B cell (primary cell): Measurements from ENCODE around the gene SLC25A10. TPM values are rescaled to one million over a fixed set of nuclear protein-coding genes. Genes with fewer than 3 reads are reported as not detected.

Experiments used
- ATAC-seq: fragments of 200-7000 bp; cut with Tn5 transposase; one replicate; pipeline ENCODE4 v1.10.0; 2021; ENCODE audit warnings: low read depth, mild to moderate bottlenecking, moderate number of reproducible peaks, moderate library complexity
- CTCF ChIA-PET: fragments of 350-600 bp; sonication (Branson Sonifier 250); formaldehyde crosslinking; loops from one replicate; lab custom pipeline; 2021; ENCODE audit warnings: antibody characterized with exemption, inconsistent platforms; lab: Charles Lee
- POLR2A ChIA-PET: fragments of 350-600 bp; sonication (Branson Sonifier 250); formaldehyde crosslinking; loops from one replicate; lab custom pipeline; 2021; ENCODE audit warnings: antibody characterized with exemption; lab: Charles Lee
- DNase-seq: peaks from one replicate; pipeline ENCODE4 v3.0.0; 2013
- H2AFZ ChIP-seq: 2 replicates; pipeline ENCODE4 v1.6.1; 2012; ENCODE audit warnings: mild to moderate bottlenecking, low read depth, low read length; ENCODE audit not compliant: insufficient read depth, poor library complexity, severe bottlenecking
- H3K27ac ChIP-seq, 2 donors: 1 replicate in 1 of 2; 2 replicates in 1 of 2; pipeline ENCODE4 v1.5.1; 2012 to 2013; ENCODE audit warnings: low read length in 2 of 2, mild to moderate bottlenecking in 2 of 2, moderate library complexity in 1 of 2
- H3K27me3 ChIP-seq, 4 experiments: fragments of 200-600 bp in 1 of 4; sonication (generic) in 1 of 4; replicated peaks in 1 of 4; 1 replicate in 2 of 4; 2 replicates in 2 of 4; pipeline versions ENCODE4 v1.6.1 to v1.7.0; 2013 to 2016; ENCODE audit warnings: low read length in 3 of 4, mild to moderate bottlenecking in 2 of 4, mixed read lengths in 1 of 4, moderate library complexity in 1 of 4; ENCODE audit not compliant: insufficient read depth in 4 of 4, control insufficient read depth in 3 of 4; ENCODE audit errors: control extremely low read depth in 1 of 4
- H3K36me3 ChIP-seq, 2 experiments: replicated peaks in 1 of 2; 1 replicate in 1 of 2; 2 replicates in 1 of 2; pipeline versions ENCODE4 v1.6.1 to v1.7.1; 2013; ENCODE audit warnings: low read length in 1 of 2; ENCODE audit not compliant: insufficient read depth in 2 of 2, control insufficient read depth in 1 of 2; ENCODE audit errors: control extremely low read depth in 1 of 2, extremely low read depth in 1 of 2
- H3K4me1 ChIP-seq, 2 donors: fragments of 200-600 bp in 1 of 2; sonication (generic) in 1 of 2; 1 replicate in 1 of 2; 2 replicates in 1 of 2; pipeline versions ENCODE4 v1.5.1 to v1.6.1; 2013 to 2017; ENCODE audit warnings: low read length in 2 of 2; ENCODE audit not compliant: control insufficient read depth in 2 of 2, insufficient read depth in 2 of 2
- H3K4me2 ChIP-seq: replicated peaks from 2 replicates; pipeline ENCODE3; 2012; ENCODE audit warnings: mild to moderate bottlenecking, low read depth, low read length; ENCODE audit not compliant: poor library complexity, severe bottlenecking
- H3K4me3 ChIP-seq, 5 experiments: fragments of 200-600 bp in 1 of 5; sonication (generic) in 1 of 5; 1 replicate in 3 of 5; 2 replicates in 2 of 5; pipeline versions ENCODE4 v1.5.1 to v1.7.0; 2011 to 2016; ENCODE audit warnings: low read length in 4 of 5, mild to moderate bottlenecking in 4 of 5, low read depth in 2 of 5, control low read depth in 1 of 5, moderate library complexity in 1 of 5; ENCODE audit not compliant: insufficient read depth in 1 of 5; ENCODE audit errors: control extremely low read depth in 1 of 5, extremely low read depth in 1 of 5
- H3K79me2 ChIP-seq: fragments of 200-600 bp; sonication (generic); one replicate; pipeline ENCODE4 v1.6.0; 2016; ENCODE audit warnings: low read length; ENCODE audit not compliant: control insufficient read depth, insufficient read depth
- H3K9ac ChIP-seq: fragments of 200-600 bp; sonication (generic); 2 replicates; pipeline ENCODE4 v1.6.1; 2017; ENCODE audit warnings: mild to moderate bottlenecking, low read length, moderate library complexity
- H3K9me3 ChIP-seq, 3 donors: one replicate each; pipeline versions ENCODE4 v1.6.1 to v1.7.1; 2013; ENCODE audit warnings: low read length in 2 of 3; ENCODE audit not compliant: control insufficient read depth in 2 of 3, insufficient read depth in 1 of 3; ENCODE audit errors: control extremely low read depth in 1 of 3
- H4K20me1 ChIP-seq: 2 replicates; pipeline ENCODE4 v1.6.0; 2012; ENCODE audit warnings: mild to moderate bottlenecking, low read length; ENCODE audit not compliant: insufficient read depth, control insufficient read depth, poor library complexity, severe bottlenecking
- H3K27ac Mint-ChIP-seq: one replicate; pipeline ENCODE4 v1.8.0; 2021; ENCODE audit warnings: mixed read lengths
- H3K27me3 Mint-ChIP-seq: one replicate; pipeline ENCODE4 v1.8.0; 2021; ENCODE audit warnings: mixed read lengths
- H3K4me1 Mint-ChIP-seq: one replicate; pipeline ENCODE4 v1.8.0; 2021; ENCODE audit warnings: mixed read lengths
- H3K4me3 Mint-ChIP-seq: one replicate; pipeline ENCODE4 v1.8.0; 2021; ENCODE audit warnings: mixed read lengths
- H3K9me3 Mint-ChIP-seq: one replicate; pipeline ENCODE4 v1.8.0; 2022; ENCODE audit warnings: mixed read lengths; ENCODE audit not compliant: insufficient read depth
- EZH2 ChIP-seq: IDR thresholded peaks from 2 replicates; pipeline ENCODE4 v1.6.1; 2012; ENCODE audit warnings: borderline replicate concordance, low read depth, mild to moderate bottlenecking, moderate library complexity, low read length; ENCODE audit not compliant: insufficient read depth, poor library complexity, severe bottlenecking
- WGBS: methylation state at CpG from one replicate; pipeline ENCODE4 v1.1.5; 2013; ENCODE audit warnings: missing lambda C conversion rate; ENCODE audit not compliant: insufficient coverage; 5-methylcytosine and 5-hydroxymethylcytosine counted together
- intact Hi-C: fragments of 100-400 bp; cut with micrococcal nuclease; formaldehyde crosslinking; loops from one replicate; pipeline ENCODE4 v1.10.0; 2022
- polyA plus RNA-seq: library from polyadenylated mRNA; depleted of rRNA; stranded (reverse); fragments of >200 nt; gene quantifications from 2 replicates; pipeline ENCODE4 v1.2.3, GENCODE V29; 2012
- total RNA-seq, 2 donors: library from RNA; stranded (reverse); fragments of 120-200 nt in 1 of 2; gene quantifications; 1 replicate in 1 of 2; 2 replicates in 1 of 2; pipeline versions ENCODE4 v1.2.3 to v1.2.4, GENCODE V29; 2013 to 2022
- TF ChIP-seq, protein P1 (sequence below): fragments of 200-600 bp; IDR thresholded peaks from one replicate; pipeline ENCODE4 v1.8.0; 2022; ENCODE audit warnings: antibody characterized with exemption, mild to moderate bottlenecking

SLC25A10 gene
- total and polyA plus RNA-seq, 2 donors (not counting 1 experiment from before 2014, with no cell fraction given) = 3.9 to 5.0 TPM

DNA sequence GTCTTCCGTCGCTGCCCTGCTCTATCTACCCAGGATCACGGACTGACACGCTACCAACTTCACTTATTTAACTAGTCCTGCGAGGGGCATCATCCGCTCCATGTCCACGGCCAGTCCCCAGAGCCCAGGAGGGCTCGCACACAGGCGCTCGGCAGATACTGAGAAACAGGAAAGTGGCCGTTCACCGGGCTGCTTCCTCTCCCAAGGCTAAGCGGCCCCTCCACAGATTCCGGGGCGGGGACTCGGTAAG, 46.1 kb upstream of the SLC25A10 start:
- intact Hi-C loops = loop anchor here (1.0 to 2.0 kb wide), 5 partner anchors 17 to 427 kb away; partner anchors contain the start of genes ARL16, FAAP100, MRPL12 and NDUFAF8
- no peak for DNase-seq
- Mint-ChIP-seq H3K27ac (peak overlapping the region; percentile 88), H3K27me3 (no peaks in the 10 kb centered on the region), H3K9me3 (no peaks in the 10 kb centered on the region), H3K4me1 (peaks cover 23% of the 10 kb centered on the region), H3K4me3 (peak overlapping the region; percentile 91)
- ATAC-seq = peak; percentile 7
- Histone ChIP-seq H3K4me1 (peaks cover 19 to 25% of the 10 kb centered on the region in 2 donors), H3K4me3 (peak overlapping the region; percentile 77 to 98 (median 93)), H3K4me2 (peak overlapping the region; percentile 93), H3K27me3 (no peaks in the 10 kb centered on the region), H3K9ac (peak overlapping the region; percentile 88), H3K79me2 (peaks cover 54% of the 10 kb centered on the region), H4K20me1 (peaks cover 7% of the 10 kb centered on the region), H3K9me3 (no peaks in the 10 kb centered on the region), H3K36me3 (peaks cover 0 to 19% of the 10 kb centered on the region in 2 experiments), H2AFZ (peak overlapping the region; percentile 89), H3K27ac (peak overlapping the region; percentile 69 to 80)
- ChIA-PET POLR2A (interaction anchor here (0.5 kb wide), 1 partner anchor 629 kb away, joined by 3 read pairs; no protein-coding TSS in a partner anchor), CTCF (interaction anchor here (1.2 to 1.8 kb wide), 2 partner anchors 18 to 65 kb away, joined by 3 to 5 read pairs; partner anchors contain the start of genes ARL16 and HGS)
- 2% methylated on average over 16 of the region's 16 CpGs for WGBS
- TF ChIP-seq EZH2 = no peak
- TF ChIP-seq, protein P1, sequence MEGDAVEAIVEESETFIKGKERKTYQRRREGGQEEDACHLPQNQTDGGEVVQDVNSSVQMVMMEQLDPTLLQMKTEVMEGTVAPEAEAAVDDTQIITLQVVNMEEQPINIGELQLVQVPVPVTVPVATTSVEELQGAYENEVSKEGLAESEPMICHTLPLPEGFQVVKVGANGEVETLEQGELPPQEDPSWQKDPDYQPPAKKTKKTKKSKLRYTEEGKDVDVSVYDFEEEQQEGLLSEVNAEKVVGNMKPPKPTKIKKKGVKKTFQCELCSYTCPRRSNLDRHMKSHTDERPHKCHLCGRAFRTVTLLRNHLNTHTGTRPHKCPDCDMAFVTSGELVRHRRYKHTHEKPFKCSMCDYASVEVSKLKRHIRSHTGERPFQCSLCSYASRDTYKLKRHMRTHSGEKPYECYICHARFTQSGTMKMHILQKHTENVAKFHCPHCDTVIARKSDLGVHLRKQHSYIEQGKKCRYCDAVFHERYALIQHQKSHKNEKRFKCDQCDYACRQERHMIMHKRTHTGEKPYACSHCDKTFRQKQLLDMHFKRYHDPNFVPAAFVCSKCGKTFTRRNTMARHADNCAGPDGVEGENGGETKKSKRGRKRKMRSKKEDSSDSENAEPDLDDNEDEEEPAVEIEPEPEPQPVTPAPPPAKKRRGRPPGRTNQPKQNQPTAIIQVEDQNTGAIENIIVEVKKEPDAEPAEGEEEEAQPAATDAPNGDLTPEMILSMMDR = no peak
